Occipital lobe (tissue), 2 donors: ENCODE data around the gene RAPH1. TPM values are rescaled to one million over a fixed set of nuclear protein-coding genes. Genes with fewer than 3 reads are reported as not detected.
"Not testable (repeated sequence)": the region's sequence is repeated elsewhere in the genome, so short reads cannot be mapped to it uniquely, and the experiment has no call there.

ENCODE experiments used
- DNase-seq: peaks from one replicate; lab custom pipeline; 2025; lab: John Stamatoyannopoulos, UW
- total RNA-seq: library from RNA; depleted of rRNA; stranded (reverse); fragments of >200 nt; gene quantifications from one replicate; pipeline ENCODE4 v1.2.3, GENCODE V29; 2014

RAPH1 gene
- total RNA-seq, 1 donor from 2014 or later, result 39.9 TPM

GRCh38 chr2:203549406-203549805 is 14.3 kb upstream of the RAPH1 start:
- no peak for DNase-seq

GRCh38 chr2:203548887-203549286 is 13.8 kb upstream of the RAPH1 start:
- no peak for DNase-seq

- DNase-seq, result no peak
Measured at GRCh38 chr2:203547356-203547755, 12.3 kb upstream of the RAPH1 start.

GRCh38 chr2:203544402-203544801 is 9.3 kb upstream of the RAPH1 start:
- DNase-seq, result no peak

GRCh38 chr2:203543898-203544328 is 8.8 kb upstream of the RAPH1 start:
- DNase-seq, result no peak

- DNase-seq, result not testable (repeated sequence)
Measured at GRCh38 chr2:203540598-203540997, 5.5 kb upstream of the RAPH1 start.

GRCh38 chr2:203538237-203538636 is 3.1 kb upstream of the RAPH1 start:
- DNase-seq, result not testable (repeated sequence)

GRCh38 chr2:203536586-203536951 is 1.5 kb upstream of the RAPH1 start:
- not testable (repeated sequence) for DNase-seq

GRCh38 chr2:203535784-203536585 is 884 bp upstream of the RAPH1 start:
- DNase-seq, result no peak

GRCh38 chr2:203534621-203535077 is 452 bp downstream of the RAPH1 start:
- DNase-seq, result peak; percentile 15

- no peak for DNase-seq
Measured at GRCh38 chr2:203533676-203534591, 1.2 kb downstream of the RAPH1 start.

GRCh38 chr2:203532957-203533658 is 2.0 kb downstream of the RAPH1 start:
- no peak for DNase-seq

GRCh38 chr2:203527719-203528118 is 7.4 kb downstream of the RAPH1 start:
- DNase-seq, result no peak

- not testable (repeated sequence) for DNase-seq
Measured at GRCh38 chr2:203513268-203513667, 21.8 kb downstream of the RAPH1 start.

GRCh38 chr2:203510941-203511305 is 24.2 kb downstream of the RAPH1 start:
- DNase-seq, result no peak

- DNase-seq, result no peak
Measured at GRCh38 chr2:203510256-203510940, 24.7 kb downstream of the RAPH1 start.

GRCh38 chr2:203503460-203503859 is 31.6 kb downstream of the RAPH1 start:
- DNase-seq, result not testable (repeated sequence)

- no peak for DNase-seq
Measured at GRCh38 chr2:203501873-203502272, 33.2 kb downstream of the RAPH1 start.

- no peak for DNase-seq
Measured at GRCh38 chr2:203500951-203501350, 34.1 kb downstream of the RAPH1 start.

- DNase-seq, result no peak
Measured at GRCh38 chr2:203500297-203500696, 34.8 kb downstream of the RAPH1 start.

GRCh38 chr2:203498161-203498560 is 36.9 kb downstream of the RAPH1 start:
- DNase-seq, result no peak
